HG02571 (cell line): ENCODE data around the gene CRYGA.
"Not testable (repeated sequence)": the region's sequence is repeated elsewhere in the genome, so short reads cannot be mapped to it uniquely, and the experiment has no call there.

ENCODE experiments used
- ATAC-seq: cut with Tn5 transposase; IDR thresholded peaks from one replicate; pipeline ENCODE4 v1.9.1; 2021; ENCODE audit warnings: mild to moderate bottlenecking, moderate library complexity; ENCODE audit not compliant: unreplicated experiment

CRYGA gene

DNA sequence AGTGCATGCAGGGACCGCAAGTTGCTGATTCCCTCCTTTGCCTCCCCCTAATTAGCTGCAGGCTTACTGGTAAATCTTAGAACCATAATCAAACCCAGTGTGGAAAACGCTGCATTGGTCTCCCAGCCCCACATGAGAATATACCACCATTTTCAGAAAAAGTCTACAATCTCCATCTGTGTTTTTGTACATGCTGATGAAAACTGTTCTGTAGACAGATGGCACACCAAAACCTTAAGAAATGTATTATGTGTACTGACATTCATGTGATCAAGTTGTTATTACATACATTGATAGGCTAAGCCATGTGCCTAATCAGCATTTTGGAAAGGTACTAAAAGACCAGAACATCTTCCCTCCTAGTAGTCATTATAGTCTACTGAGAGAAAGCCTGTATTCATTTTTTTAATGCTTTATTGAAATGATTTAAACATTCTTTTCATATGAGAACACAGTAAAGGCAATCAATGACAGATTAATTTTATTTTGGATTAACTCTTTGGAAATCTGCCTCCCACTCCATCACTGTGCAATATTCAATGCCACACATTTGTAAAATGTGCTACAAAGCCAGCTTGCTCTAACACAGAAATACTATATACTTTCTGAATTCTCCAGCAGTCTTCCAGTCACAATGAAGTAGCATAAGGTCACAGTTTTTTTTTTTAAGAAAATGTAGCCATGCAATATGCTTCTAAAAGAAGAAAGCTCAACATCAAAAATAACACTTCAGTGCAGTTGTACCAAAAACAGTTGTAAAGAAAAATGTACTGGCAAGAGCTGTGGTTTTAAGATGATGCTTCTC, 1.8 kb upstream of the CRYGA start:
- no peak for ATAC-seq

DNA sequence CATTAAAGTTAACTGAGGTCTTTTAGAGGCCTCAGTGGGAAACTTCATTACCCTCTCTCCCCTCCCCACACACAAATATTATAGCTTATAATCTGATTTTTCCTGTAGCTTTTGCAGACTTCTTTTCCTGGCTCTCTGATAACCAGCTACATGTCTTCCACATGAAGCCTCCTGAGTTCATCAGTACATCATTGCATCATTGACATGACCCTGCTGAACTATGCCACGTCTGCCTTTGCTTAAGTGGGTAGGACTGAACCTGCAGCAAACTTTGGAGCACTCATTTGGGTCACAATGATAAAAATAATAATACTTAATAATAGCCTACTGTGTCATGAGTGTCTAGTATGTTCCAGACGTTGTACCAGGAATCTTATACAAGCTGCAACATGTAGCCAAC, 7.0 kb downstream of the CRYGA start:
- ATAC-seq = no peak

DNA sequence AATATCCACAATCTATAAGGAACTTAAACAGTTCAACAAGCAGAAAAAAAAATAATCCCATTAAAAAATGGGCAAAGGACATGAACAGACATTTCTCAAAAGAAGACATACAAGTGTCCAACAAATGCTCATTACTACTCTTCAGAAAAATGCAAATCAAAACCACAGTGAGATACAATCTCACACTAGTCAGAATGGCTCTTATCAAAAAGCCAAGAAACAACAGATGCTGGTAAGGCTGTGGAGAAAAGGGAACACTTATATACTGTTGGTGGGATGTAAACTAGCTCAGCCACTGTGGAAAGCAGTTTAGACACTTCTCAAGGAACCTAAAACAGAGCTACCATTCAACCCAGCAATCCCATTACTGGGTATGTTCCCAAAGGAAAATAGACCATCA, 10.2 kb downstream of the CRYGA start:
- no peak for ATAC-seq

DNA sequence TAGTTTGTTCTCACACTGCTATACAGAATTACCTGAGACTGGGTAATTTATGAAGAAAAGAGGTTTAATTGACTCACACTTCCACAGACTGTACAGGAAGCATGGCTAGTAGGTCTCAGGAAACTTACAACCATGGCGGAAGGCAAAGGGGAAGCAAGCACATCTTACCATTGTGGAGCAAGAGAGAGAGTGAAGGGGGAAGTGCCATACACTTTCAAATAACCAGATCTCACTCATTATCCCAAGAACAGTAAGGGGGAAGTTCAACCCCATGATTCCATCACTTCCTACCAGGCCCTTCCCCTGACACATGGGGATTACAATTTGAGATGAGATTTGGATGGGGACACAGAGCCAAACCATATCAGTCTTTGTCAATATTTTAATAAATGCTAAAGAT, 12.4 kb downstream of the CRYGA start:
- no peak for ATAC-seq

DNA sequence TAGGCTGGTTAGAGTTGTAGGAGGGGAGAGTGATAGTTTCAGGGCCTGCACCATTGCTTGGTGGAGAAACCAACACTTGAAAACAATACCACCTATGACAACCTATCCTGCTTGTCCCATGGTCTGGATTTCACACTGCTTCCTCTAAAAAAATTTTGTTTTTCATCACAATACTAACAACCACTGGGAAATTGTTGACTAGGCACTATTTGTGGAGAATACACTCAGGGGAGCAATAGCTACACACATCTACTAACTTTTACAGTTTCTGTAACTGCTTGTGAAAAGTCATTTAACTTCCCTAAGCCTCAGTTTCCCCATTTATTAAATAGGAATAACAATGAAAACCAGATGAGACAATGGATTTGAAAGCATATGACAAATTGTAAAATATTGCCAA, 13.3 kb downstream of the CRYGA start:
- ATAC-seq = no peak

DNA sequence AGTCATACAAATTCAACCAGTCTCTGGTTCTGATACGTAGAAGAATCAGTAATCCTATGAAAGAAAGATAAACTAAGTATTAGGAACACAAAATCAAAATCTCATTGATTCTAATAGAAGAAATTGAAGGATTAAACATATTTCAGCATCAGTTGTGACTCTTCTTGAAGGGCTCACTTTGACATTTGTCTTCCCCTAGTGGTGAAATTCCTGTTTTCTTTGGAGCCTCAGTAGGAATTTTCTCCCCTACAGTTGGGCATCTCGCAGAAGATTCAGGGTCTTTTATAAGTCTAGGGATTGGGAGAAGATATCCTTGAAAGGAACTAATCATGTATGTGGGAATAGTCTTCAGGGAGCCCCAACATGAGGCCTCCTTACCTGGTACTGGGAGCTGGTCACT, 14.6 kb downstream of the CRYGA start:
- ATAC-seq = no peak

DNA sequence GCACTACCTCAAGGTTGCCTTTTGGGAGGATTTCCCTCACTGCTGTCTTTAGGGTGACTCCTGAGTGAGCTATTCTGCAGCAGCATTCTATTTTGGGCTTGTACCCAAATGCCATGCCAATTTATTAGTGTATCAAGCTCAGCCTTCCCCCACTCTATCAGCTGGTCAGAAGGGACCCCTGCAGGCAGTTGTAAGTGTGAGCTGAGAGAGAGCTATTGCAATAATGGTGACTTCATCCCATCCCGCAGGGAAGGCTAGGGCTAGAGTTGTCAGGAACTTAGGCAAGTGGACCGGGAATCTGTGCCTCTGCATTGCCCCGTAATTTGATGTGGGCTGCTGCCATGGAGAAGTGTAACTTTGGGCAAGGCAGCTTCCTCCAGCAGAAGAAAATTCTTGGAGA, 15.6 kb downstream of the CRYGA start:
- no peak for ATAC-seq

DNA sequence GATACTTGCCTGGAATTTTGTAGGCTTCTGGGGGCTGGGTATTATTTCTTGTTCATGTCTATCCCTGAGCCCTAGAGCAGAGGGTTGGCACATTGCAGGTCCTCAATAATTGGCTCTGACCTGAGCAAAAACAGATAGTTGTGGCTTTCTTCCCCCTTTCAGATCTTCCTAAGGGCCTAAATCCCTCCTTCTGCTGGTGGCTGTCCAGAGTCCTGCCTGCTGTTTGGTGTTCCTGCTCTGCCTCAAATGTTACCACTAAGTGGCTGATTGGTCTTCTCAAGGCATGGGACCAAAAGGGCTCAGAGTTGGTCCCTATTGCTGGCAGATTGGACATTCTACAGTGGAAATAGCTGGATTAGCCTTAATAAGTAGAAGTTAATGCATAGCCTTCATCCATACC, 16.4 kb downstream of the CRYGA start:
- ATAC-seq = no peak

DNA sequence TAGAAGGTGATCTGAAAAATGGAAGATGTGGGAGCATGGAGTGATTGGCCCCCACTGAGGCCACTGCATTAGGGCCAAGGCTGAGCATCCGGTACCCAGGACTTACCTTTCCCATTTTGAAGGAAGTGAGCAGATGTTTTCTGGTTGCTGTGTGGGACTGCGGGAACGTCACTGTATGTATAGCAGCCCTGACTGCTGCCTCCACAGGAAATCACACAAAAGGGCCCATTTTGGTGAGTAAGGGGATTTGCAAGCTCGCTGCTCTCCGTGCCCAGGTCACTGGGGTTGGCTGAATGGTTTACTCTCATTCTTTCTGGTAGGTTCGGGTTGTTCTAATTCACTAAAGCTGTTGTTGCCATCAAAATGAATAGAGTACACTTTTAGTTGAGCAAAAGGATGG, 17.4 kb downstream of the CRYGA start, which contains the start of gene CRYGB:
Gene CRYGB (minus strand): TSS at position 153 of the 400 bp plus-strand sequence. CDS start 38 bp downstream, at position 115.
- no peak for ATAC-seq

DNA sequence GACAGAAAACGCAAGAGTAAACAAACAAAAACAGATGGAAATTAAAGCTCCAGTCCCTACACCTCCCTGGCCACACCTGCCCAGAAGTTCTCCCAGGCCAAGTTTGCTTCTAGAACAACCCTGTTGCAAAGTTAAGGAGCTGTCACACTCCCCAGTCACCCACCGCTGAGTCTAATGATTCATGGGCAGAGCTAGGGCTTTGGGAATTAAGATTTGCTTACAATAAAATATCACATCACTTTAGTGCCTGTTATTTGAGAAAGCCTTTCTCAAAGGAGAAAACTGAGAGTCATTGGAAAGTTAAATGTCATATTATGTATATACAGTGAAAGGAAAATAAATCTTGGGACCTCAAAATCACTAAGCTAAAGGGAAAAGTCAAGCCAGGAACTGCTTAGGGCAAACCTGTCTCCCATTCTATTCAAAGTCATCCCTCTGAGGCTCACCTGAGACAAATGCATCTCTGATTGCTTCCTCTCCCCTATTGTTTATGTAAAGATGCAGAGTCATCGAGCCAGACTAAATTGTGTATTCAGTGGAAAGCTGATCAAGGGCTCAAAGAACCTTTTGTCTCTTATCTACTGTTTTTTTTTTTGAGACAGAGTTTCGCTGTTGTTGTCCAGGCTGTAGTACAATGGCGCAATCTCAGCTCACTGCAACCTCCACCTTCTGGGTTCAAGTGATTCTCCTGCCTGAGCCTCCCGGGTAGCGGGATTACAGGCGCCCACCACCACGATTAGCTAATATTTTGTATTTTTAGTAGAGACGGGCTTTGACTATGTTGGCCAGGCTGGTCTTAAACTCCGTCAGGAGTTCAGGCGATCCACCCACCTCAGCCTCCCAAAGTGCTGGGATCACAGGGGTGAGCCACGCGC, 20.2 kb downstream of the CRYGA start:
- no peak for ATAC-seq

DNA sequence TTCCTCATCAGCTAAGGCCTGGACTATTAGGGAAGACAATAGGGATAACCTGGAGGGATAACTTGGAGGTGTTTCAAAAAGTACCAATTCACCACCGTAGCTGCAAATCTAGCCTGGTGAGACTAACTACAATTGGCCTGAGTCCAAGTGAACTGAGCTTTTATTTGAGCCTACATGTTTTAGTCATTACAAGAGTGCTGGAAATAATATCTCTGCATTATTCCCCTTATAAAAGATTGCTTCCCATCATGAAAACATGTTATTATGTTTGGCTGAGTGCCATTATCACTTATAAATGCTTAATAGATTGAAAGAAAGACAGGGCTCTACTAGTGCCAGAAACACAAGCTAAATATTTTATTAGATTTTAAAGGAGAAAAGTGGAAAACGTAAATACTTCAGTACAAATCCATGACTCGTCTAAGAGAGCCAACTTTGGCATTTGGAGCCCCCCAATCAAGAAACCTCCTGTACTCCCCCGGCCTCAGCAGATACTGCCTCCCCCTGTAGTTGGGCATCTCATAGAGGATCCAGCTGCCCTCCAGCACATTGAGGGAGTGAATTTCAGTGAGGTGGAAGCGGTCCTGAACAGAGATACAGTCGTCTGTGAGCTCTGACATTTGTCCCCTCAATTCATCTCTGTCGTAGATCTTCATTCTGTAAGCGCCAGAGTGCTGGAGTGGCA, 21.0 kb downstream of the CRYGA start:
- ATAC-seq = no peak

DNA sequence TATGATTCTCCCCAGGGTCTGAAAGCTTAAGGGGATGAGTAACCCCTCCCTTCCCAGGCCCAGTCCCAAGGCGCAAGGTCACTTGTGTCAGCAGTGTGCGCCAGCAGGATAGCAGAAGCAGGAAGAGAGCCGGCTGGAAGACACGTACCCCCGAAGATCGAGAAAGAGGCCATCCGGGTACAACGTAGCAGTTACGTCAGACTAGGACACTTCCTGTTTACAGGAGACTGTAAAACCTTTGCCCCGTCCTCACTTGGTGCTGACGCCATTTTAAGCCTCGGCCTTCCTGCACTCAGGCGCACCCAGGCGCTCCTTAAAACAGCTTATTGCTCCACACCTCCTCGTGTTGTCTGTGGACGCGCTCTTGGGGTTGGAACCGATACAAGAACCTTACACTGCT, 23.9 kb downstream of the CRYGA start:
- no peak for ATAC-seq

DNA sequence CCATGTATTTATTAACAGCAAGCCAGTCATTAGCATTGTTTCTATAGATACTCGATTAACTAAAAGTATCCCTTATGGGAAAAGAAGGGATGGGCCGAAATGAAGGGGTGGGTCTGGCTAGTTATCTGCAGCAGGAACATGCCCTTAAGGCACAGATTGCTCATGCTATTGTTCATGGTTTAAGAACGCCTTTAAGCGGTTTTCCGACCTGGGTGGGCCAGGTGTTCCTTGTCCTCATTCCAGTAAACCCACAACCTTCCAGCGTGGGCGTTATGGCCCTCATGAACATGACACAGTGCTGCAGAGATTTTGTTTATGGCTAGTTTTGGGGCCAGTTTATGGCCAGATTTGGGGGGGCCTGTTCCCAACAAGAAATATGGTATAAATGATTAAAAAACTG, 25.1 kb downstream of the CRYGA start:
- not testable (repeated sequence) for ATAC-seq

DNA sequence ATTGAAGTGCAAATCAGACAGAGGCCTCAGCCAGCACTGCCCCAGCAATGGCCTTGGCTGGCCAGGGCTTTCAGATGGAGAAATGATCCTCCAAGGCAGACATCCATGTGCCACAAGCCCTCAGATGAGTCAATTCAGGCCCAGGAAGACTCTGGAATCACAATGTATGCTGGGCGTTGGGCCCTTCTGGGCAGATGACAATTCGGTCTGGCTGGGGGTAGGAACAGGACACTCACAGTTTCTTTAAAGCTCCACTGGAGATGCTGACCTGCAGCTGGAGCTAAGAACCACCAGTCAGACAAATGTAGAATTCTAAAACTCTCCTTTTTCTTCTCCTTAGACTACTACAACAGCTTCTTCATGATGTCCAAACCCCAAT, 26.7 kb downstream of the CRYGA start:
- ATAC-seq = no peak

DNA sequence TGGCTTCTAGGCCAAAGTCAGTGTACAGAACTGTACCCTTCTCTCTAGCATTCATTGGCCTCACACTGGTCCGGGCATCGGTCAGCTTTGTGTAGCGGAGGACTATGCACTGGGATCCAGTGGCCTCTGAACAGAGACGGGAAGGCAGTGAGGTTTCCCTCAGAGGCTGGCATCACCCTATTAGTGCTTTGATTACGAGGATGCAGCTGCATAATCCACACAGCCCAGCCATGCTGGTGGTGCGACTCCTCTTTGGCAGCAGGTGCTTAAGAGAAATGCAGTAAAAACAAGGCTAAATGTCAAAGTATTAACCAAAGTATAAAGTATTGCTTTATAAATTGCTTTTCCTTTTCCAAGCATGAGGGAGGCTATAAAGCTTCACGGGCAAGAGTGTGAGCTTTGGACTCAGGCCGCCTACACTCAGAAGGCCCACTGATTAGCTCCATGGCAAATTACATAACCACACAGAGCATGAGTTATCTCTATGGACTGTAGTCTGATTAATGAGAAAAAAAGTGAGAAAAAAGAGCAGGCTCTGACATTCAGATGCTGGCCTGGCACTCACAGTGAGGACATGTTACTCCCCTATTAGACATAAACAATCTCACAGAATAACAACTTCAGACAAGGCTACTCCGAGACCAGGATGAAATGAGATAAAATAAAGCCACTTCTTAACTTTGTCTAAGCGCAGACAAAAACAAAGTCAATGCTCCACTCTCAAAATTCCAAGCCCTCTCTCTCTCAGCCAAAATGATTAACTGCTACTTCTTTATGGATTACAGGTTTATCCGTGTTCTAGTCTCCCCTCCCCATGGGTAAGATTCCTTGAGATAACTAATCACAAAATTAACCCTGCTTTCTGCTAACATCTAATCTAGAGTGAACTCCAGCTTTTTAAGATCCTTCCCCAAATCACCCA, 27.3 kb downstream of the CRYGA start:
- no peak for ATAC-seq

DNA sequence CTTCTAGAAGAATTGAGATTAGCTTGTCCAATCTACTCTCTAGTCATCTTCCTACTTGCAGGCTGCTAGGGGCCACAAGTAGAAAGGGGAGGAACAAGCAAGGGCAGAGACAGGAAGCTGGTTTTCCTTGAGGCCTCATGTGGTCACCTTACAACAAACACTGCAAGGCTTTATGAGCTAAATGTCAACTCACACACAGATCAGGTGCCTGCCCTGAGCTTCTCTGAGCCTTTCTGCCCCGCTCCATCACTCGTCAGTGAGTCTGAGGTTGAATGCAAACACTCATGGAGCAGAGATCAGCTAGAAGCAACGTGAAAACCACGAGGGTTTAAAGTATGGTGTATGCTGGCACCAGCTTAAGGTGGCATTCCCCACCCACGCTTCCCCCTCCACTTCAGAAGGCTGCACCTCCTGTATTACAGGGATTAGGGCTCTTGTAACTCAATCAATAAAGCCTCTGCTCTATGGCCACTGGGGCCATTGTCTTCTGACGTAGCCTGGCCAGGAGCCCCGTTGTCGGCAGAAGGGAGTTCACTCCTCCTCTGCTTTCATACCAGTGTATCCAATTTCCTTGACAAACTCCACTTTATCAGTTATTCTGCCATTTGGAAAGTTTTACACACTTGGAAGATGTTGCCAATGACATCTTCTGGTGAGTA, 28.3 kb downstream of the CRYGA start:
- ATAC-seq = no peak

DNA sequence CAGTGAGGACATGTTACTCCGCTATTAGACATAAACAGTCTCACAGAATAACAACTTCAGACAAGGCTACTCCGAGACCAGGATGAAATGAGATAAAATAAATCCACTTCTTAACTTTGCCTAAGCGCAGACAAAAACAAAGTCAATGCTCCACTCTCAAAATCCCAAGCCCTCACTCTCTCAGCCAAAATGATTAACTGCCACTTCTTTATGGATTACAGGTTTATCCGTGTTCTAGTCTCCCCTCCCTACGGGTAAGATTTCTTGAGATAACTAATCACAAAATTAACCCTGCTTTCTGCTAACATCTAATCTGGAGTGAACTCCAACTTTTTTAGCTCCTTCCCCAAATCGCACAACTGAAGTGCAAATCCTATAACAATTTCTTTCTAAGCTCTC, 32.7 kb downstream of the CRYGA start:
- ATAC-seq = no peak

DNA sequence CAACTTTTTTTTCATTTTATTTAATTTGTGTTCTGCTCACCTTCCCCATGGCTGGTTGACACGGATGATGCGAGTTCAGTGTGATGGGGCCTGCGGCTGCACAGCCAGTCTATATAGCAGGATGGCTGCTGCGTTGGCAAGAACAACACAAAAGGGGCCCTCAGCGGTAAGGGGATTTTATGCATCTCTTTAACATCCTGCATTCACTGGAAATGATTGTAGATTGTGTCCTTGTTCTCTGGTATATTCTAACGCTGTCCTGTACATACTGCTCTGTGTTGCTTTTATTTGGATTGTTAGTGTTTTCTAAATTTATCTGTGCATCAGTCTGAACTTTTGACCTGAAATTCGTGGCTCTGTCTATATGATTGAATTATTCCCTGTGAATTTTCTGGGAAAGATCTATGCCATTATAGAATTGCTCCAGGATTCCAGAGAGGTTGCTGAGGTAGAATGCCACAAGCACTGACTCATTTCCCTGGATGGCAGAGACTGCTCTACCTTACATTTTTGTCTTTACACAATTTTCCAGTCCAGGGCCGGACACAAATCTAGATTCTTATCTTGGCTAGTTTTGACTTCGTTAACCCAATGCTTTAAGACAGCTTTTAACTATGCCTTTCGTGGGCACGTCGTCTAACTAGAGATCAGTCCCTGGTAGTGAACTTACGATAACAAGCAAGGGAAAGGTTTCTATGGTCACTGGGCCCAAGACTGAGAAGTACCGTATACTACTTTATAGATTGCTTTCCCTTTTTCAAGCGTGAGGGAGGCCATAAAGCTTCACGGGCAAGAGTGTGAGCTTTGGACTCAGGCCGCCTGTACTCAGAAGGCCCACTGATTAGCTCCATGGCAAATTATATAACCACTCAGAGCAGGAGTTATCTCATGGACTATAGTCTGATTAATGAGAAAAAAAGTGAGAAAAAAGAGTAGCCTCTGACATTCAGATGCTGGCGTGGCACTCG, 33.4 kb downstream of the CRYGA start, which contains the start of gene CRYGC:
Gene CRYGC (minus strand): TSS at position 85 of the 968 bp plus-strand sequence. CDS start 36 bp downstream, at position 49.
- no peak for ATAC-seq

DNA sequence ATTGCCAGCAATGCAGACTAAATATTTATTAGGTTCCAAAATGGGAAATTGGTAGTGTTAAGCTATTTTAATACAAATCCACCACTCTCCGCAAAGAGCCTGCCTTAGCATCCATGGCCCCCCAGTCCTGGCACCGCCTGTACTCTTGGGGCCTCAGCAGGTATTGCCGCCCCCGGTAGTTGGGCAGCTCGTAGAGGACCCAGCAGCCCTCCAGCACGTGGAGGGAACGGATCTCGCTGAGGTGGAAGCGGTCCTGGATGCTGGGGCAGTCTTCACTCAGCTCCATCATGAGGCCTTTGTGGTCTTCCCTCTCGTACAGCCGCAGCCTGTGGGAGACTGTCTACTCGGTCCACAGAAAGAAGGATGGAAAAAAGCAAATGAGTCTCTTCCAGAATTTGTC, 35.3 kb downstream of the CRYGA start:
- no peak for ATAC-seq
